CD1c-positive myeloid dendritic cell (primary cell): ENCODE measurements around the gene APC.

Experiments
- DNase-seq: peaks from one replicate; pipeline ENCODE4 v3.0.0-alpha.2; 2016; ENCODE audit errors: extremely low spot score

APC gene

GRCh38 chr5:112784726-112785125 is 47.0 kb downstream of the APC start:
- no peak for DNase-seq

- DNase-seq: no peak
Measured at GRCh38 chr5:112787261-112787660, 49.6 kb downstream of the APC start.

GRCh38 chr5:112787896-112788295 is 50.2 kb downstream of the APC start:
- no peak for DNase-seq

GRCh38 chr5:112793201-112793600 is 55.5 kb downstream of the APC start:
- no peak for DNase-seq

GRCh38 chr5:112794410-112794809 is 56.7 kb downstream of the APC start:
- DNase-seq: no peak

GRCh38 chr5:112795342-112795741 is 57.7 kb downstream of the APC start:
- DNase-seq: no peak

DNA sequence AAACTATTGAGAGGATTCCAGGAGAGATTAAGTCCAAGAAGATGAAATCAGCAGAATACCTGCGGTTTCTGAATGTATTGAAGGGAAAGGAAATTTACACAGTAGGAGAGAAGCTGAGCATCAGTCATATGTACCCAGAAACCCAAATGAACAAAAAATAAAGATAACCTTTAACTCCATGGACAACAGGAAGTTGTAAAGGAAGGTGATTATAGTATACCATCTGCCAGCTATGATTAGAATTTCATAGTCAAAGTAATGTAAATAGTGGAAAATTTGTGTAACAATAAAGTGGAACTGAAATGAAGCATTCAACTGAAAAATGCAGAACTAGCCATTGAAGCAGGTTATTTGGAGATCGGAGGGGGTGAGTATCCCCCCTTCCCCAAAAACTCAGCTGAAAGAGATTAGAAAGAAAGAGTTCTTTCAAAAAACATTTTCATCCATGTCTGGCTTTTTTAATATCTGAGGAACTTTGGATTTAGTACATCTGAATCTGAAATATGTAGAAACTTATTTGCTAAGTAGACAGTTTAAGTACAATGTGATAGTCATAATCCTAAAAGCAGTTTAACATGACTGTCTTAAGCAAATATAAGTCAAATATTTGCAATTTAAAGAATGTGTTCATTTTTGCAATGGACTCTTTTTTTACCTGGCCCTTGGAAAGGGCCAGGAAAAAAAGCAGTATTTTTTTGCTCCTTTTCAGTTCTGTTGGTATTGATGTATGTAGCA is 58.4 kb downstream of the APC start:
- DNase-seq: peak; percentile 25

- DNase-seq: no peak
Measured at GRCh38 chr5:112799661-112800060, 62.0 kb downstream of the APC start.

DNA sequence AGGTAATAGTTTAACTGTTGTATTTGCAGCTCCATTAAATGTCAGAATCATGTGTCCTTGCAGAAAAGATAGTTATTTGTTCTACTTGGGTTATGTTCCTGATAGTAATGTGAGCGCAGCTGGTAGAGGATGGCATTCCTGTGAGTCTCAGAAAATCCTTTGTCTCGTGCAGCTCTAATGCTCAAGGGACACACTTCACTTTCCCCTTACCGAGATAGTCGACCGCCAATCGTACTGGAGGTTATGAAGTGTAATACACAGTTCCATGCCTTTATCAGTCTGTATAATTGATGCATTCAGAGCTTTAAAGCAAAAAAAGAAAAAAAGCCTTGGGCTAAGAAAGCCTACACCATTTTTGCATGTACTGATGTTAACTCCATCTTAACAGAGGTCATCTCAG is 63.2 kb downstream of the APC start:
- no peak for DNase-seq

DNA sequence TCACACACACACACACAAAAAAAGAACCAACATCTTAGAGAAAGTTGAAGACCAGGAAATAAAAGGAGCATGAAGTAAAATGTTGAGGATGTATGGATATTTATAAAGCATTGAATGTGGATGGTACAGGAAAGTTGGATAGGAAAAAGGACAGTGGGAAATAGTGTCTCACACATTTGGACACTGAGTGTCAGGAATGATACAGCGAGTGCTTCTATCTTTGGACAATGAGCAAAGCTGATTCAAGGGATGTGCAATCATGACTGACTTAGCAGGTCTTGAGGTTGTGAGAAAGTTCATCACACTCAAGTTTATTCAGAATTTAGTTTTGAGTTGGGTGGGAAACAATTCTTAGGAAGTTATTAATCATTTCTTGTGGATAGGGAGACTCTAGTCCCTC is 73.3 kb downstream of the APC start:
- DNase-seq: no peak

GRCh38 chr5:112812549-112812948 is 74.9 kb downstream of the APC start:
- DNase-seq: no peak

GRCh38 chr5:112820246-112820645 is 82.6 kb downstream of the APC start:
- DNase-seq: no peak

DNA sequence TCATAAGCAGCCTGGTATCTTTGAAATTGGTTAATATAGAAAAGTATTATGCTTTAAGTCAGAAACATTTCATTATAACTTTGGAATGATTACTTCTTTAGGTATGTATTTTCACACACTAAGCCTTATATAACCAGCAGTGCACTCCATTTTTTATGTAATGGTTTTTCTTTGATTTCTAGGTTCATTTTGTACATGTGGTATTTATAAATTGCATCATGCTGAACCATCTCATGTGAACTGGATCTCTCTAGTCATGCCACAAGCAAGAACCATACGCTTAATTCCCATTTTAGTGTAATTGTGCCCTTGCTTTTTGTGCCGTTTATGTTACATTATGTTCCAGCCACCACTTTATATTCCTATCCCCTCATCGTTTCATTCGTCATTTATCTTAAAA is 84.8 kb downstream of the APC start:
- DNase-seq: no peak

GRCh38 chr5:112823181-112823580 is 85.5 kb downstream of the APC start:
- no peak for DNase-seq

DNA sequence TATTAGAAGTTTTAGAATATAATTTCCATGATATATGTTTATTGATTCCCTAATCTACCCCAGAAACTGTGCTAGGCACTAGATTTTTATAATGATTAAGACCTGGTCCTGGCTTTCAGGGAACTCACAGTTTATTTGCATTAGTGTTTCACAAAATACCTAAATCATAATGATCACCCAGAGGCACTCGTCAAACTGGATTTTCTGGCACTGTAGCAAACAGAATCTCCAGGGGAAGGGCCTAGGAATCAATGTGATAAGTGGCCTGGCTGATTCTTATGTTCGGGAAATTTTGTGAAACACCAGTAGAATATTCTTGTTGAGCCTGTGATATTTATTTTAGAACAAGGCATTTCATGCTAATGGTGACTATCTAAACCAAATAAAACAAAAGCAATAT is 86.0 kb downstream of the APC start:
- DNase-seq: no peak

DNA sequence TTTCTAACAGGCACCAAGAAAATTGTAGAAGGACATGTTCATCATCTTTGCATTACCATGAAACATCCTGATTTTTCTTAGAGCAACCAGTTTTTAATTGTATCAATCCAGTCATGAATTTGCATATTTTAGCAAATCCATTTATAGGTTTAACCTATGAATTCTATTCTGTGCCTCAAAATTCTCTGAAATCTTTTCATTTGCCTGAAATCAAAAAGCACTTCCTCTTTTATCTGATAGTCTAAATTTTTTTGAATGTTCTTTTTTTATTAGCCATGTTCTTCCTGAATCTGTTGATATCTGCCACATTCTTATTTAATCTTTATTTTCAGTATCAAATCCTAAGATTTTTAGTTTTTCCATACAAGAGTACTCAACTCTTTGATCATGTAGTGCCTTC is 86.5 kb downstream of the APC start:
- DNase-seq: no peak

GRCh38 chr5:112830378-112830777 is 92.7 kb downstream of the APC start:
- no peak for DNase-seq

DNA sequence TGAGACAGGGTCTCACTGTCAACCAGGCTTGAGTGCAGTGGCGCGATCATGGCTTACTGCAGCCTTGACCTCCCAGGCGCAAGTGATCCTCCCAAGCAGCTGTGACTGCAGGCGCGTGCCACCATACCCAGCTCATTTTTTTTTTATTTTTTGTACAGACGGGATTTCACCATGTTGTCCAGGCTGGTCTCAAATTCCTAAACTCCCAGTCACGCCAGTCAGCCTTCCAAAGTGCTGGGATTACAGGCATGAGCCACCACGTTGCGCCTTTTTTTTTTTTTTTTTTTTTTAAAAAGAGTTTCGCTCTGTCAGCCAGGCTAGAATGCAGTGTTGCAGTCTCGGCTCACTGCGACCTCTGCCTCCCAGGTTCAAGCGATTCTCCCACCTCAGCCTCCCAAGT is 96.3 kb downstream of the APC start:
- no peak for DNase-seq

DNA sequence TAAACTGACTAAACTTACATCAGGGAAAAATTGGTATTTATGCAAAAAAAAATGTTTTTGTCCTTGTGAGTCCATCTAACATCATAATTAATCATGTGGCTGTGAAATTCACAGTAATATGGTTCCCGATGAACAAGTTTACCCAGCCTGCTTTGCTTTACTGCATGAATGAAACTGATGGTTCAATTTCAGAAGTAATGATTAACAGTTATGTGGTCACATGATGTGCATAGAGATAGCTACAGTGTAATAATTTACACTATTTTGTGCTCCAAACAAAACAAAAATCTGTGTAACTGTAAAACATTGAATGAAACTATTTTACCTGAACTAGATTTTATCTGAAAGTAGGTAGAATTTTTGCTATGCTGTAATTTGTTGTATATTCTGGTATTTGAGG is 106.8 kb downstream of the APC start:
- DNase-seq: no peak

DNA sequence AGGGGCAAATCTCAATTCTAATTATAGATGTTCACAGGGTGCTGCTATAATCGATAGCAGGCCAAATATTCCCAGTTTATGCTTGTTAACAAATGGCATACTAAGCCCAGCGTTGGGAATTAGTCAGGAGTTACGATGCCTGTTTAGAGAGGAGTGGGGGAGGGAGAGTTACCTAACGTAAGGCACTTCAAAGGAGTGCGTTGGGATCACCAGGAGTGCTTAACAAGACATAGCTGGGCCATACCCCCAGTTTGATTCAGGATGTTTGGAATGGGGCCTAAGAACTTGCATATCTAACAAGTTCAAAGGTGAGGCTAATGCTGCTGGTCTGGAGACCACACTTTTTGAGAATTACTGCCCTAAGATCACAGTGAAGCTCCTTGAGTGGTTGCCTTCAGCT is 108.9 kb downstream of the APC start:
- no peak for DNase-seq

DNA sequence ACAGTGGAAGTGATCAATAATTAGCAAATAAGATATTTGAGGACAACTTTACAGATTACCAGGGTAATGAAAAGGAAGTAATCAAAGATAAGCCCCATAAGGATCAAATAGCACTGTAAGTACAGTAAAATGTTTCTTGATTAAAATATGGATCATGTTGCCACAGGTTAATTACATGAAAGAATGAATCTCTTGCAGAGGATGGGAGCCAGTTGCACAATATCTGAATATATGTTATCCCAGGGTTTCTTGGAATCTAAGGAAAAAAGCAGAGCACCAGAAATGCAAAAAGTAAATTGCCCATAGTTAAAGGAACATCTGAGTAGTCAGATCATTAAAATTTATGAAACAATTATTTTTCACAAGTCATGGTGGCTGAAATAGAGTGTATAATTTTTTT is 109.6 kb downstream of the APC start:
- DNase-seq: no peak

GRCh38 chr5:112848116-112848811 is 110.6 kb downstream of the APC start:
- DNase-seq: peak; percentile 75

DNA sequence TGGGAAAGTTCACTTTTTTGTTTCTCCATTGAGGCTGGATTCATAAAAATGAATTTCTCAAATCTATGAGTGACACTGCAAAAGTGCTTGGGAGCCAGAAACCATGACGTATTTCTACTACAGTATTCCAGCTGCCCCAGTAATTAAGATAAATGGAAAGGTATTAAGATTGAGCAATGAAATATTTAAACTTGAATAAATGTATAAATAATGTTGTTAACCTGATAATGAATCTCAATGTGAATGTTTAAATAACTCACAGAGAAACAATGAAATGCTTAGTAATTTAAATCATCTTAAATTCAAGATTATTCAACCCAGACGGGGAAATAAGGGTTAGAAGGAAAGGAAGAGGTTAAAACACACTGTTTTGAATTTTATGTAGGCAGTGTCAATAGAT is 112.2 kb downstream of the APC start:
- no peak for DNase-seq

DNA sequence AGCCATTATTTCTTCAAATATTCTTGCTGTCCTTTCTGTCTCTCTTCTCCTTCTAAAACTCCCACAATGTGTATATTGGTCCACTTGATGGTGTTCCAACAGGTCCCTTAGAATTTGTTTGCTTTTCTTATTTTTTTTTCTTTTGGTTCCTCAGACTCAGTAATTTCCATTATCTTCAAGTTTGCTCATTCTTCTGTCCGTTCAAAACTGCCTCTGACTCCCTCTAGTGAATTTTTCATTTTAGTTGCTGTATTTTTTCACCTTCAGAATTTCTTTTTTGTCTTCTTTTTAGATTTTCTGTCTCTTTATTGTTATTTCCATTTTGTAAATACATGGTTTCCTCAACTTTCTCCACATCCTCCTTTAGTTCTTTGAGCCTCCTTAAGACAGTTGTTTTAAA is 117.0 kb downstream of the APC start:
- DNase-seq: no peak
